Spinal cord (tissue), 10 donors: ENCODE results near the gene KCNK16. TPM values are rescaled to one million over a fixed set of nuclear protein-coding genes. Genes with fewer than 3 reads are reported as not detected.
A peak's percentile ranks its signal among the peaks of the same experiment; 100 is the strongest.

Experiments used
- DNase-seq, 6 donors: peaks; one replicate each; pipeline versions ENCODE4 v3.0.0 to v3.0.0-alpha.2; 2013 to 2015; ENCODE audit warnings: low spot score in 6 of 6, low read depth in 4 of 6
- H3K27ac ChIP-seq: one replicate; pipeline ENCODE4 v1.5.1; 2013; ENCODE audit warnings: low read depth, low read length, control low read depth
- H3K27me3 ChIP-seq: one replicate; pipeline ENCODE4 v1.6.1; 2013; ENCODE audit warnings: low read length; ENCODE audit not compliant: control insufficient read depth, insufficient read depth
- H3K36me3 ChIP-seq: one replicate; pipeline ENCODE4 v1.6.1; 2013; ENCODE audit warnings: low read length; ENCODE audit not compliant: control insufficient read depth, insufficient read depth
- H3K4me1 ChIP-seq: one replicate; pipeline ENCODE4 v1.6.1; 2013; ENCODE audit warnings: low read length; ENCODE audit not compliant: control insufficient read depth, insufficient read depth
- H3K4me3 ChIP-seq: one replicate; pipeline ENCODE4 v1.5.1; 2013; ENCODE audit warnings: low read depth, low read length, control low read depth
- H3K9me3 ChIP-seq: one replicate; pipeline ENCODE4 v1.6.1; 2013; ENCODE audit warnings: low read length; ENCODE audit not compliant: control insufficient read depth, insufficient read depth
- WGBS: methylation state at CpG from one replicate; pipeline ENCODE4 v1.1.5; 2013; ENCODE audit warnings: missing lambda C conversion rate; ENCODE audit not compliant: insufficient coverage; 5-methylcytosine and 5-hydroxymethylcytosine counted together
- polyA plus RNA-seq, 2 donors: library from polyadenylated mRNA; unstranded; fragments of 120-200 nt; gene quantifications; one replicate each; pipeline ENCODE4 v1.2.1, GENCODE V29; 2013; ENCODE audit not compliant: insufficient read length in 2 of 2
- total RNA-seq, 2 donors: library from RNA; depleted of rRNA in 1 of 2; stranded (reverse); fragments of 120-200 nt in 1 of 2; fragments of >200 nt in 1 of 2; gene quantifications; one replicate each; pipeline versions ENCODE4 v1.2.3 to v1.2.4, GENCODE V29; 2013 to 2014
- donor health status: healthy.

The KCNK16 gene
- total and polyA plus RNA-seq, 4 donors, result not detected

GRCh38 chr6:39301606-39302005 is 20.9 kb downstream of the KCNK16 start:
- Histone ChIP-seq H3K4me3 (no peak overlapping the region), H3K36me3 (no peaks in the 10 kb centered on the region), H3K4me1 (peaks cover 20% of the 10 kb centered on the region), H3K9me3 (peaks cover 1% of the 10 kb centered on the region), H3K27me3 (peaks cover 2% of the 10 kb centered on the region), H3K27ac (no peak overlapping the region)
- WGBS, result 60% methylated on average over 7 of the region's 7 CpGs
- DNase-seq, result no peak

- H3K27ac ChIP-seq, result no peak overlapping the region
- H3K4me3 ChIP-seq, result no peak overlapping the region
- H3K36me3 ChIP-seq, result no peaks in the 10 kb centered on the region
- 99% methylated on average over 5 of the region's 6 CpGs for WGBS
- peaks cover 1% of the 10 kb centered on the region for H3K9me3 ChIP-seq
- peaks cover 2% of the 10 kb centered on the region for H3K27me3 ChIP-seq
- DNase-seq, result no peak
- H3K4me1 ChIP-seq, result peaks cover 21% of the 10 kb centered on the region
Observed at GRCh38 chr6:39300739-39301138, 21.8 kb downstream of the KCNK16 start.

GRCh38 chr6:39298061-39298460 is 24.4 kb downstream of the KCNK16 start:
- Histone ChIP-seq H3K9me3 (no peaks in the 10 kb centered on the region), H3K4me1 (peaks cover 18% of the 10 kb centered on the region), H3K27ac (no peak overlapping the region), H3K4me3 (no peak overlapping the region), H3K27me3 (peaks cover 2% of the 10 kb centered on the region), H3K36me3 (no peaks in the 10 kb centered on the region)
- no peak for DNase-seq
- whole genome bisulfite sequencing, result 84% methylated on average over 9 of the region's 10 CpGs

- H3K27ac ChIP-seq, result no peak overlapping the region
- WGBS, result 71% methylated on average over 17 of the region's 18 CpGs
- peak in 2 of 6 donors; percentile 41 to 45 for DNase-seq
- no peak overlapping the region for H3K4me3 ChIP-seq
- H3K9me3 ChIP-seq, result no peaks in the 10 kb centered on the region
- H3K27me3 ChIP-seq, result peaks cover 2% of the 10 kb centered on the region
- no peaks in the 10 kb centered on the region for H3K36me3 ChIP-seq
- H3K4me1 ChIP-seq, result peaks cover 11% of the 10 kb centered on the region
Observed at GRCh38 chr6:39296745-39297640, 25.5 kb downstream of the KCNK16 start.

- no peak for DNase-seq
- H3K4me1 ChIP-seq, result peaks cover 11% of the 10 kb centered on the region
- H3K36me3 ChIP-seq, result no peaks in the 10 kb centered on the region
- no peaks in the 10 kb centered on the region for H3K27me3 ChIP-seq
- H3K4me3 ChIP-seq, result no peak overlapping the region
- 70% methylated on average over 5 of the region's 5 CpGs for WGBS
- H3K27ac ChIP-seq, result no peak overlapping the region
- H3K9me3 ChIP-seq, result no peaks in the 10 kb centered on the region
Observed at GRCh38 chr6:39295611-39296011, 26.9 kb downstream of the KCNK16 start.

GRCh38 chr6:39294899-39295298 is 27.6 kb downstream of the KCNK16 start:
- Histone ChIP-seq H3K4me1 (peaks cover 11% of the 10 kb centered on the region), H3K4me3 (no peak overlapping the region), H3K36me3 (no peaks in the 10 kb centered on the region), H3K9me3 (no peaks in the 10 kb centered on the region), H3K27me3 (no peaks in the 10 kb centered on the region), H3K27ac (no peak overlapping the region)
- no peak for DNase-seq
- no CpG with 5 or more reads among the region's 1 CpG for WGBS

- no peaks in the 10 kb centered on the region for H3K36me3 ChIP-seq
- no peaks in the 10 kb centered on the region for H3K9me3 ChIP-seq
- H3K27ac ChIP-seq, result no peak overlapping the region
- WGBS, result 81% methylated on average over 3 of the region's 5 CpGs
- no peak for DNase-seq
- H3K27me3 ChIP-seq, result no peaks in the 10 kb centered on the region
- H3K4me1 ChIP-seq, result peaks cover 11% of the 10 kb centered on the region
- H3K4me3 ChIP-seq, result no peak overlapping the region
Observed at GRCh38 chr6:39294133-39294532, 28.4 kb downstream of the KCNK16 start.

- DNase-seq, result no peak
- Histone ChIP-seq H3K36me3 (no peaks in the 10 kb centered on the region), H3K4me3 (no peak overlapping the region), H3K27me3 (no peaks in the 10 kb centered on the region), H3K27ac (no peak overlapping the region), H3K9me3 (no peaks in the 10 kb centered on the region), H3K4me1 (peaks cover 8% of the 10 kb centered on the region)
- WGBS, result 98% methylated on average over 3 of the region's 6 CpGs
Observed at GRCh38 chr6:39292637-39293036, 29.9 kb downstream of the KCNK16 start.

- Histone ChIP-seq H3K9me3 (no peaks in the 10 kb centered on the region), H3K27ac (no peak overlapping the region), H3K4me1 (no peaks in the 10 kb centered on the region), H3K27me3 (no peaks in the 10 kb centered on the region), H3K4me3 (no peak overlapping the region), H3K36me3 (no peaks in the 10 kb centered on the region)
- WGBS, result no CpG with 5 or more reads among the region's 2 CpGs
- no peak for DNase-seq
Observed at GRCh38 chr6:39289490-39289889, 33.0 kb downstream of the KCNK16 start.

- WGBS, result 97% methylated on average over 2 of the region's 3 CpGs
Observed at GRCh38 chr6:39287601-39288000, 34.9 kb downstream of the KCNK16 start.

More at GRCh38 chr6:39287601-39288000, 34.9 kb downstream of the KCNK16 start:
- no peaks in the 10 kb centered on the region for H3K9me3 ChIP-seq
- no peaks in the 10 kb centered on the region for H3K36me3 ChIP-seq
- no peak for DNase-seq
- H3K27ac ChIP-seq, result no peak overlapping the region
- H3K4me3 ChIP-seq, result no peak overlapping the region
- no peaks in the 10 kb centered on the region for H3K27me3 ChIP-seq
- H3K4me1 ChIP-seq, result no peaks in the 10 kb centered on the region
